ENCODE results near the gene CD300LG. TPM values are rescaled to one million over a fixed set of nuclear protein-coding genes. Genes with fewer than 3 reads are reported as not detected.

The CD300LG gene
- total RNA-seq, 2 donors from 2014 or later = 0.32 TPM; not detected in 1

GRCh38 chr17:43805117-43805516, 41.9 kb upstream of the CD300LG start:
- H3K9me3 ChIP-seq = no peaks in the 10 kb centered on the region
- H3K9ac ChIP-seq (ENCODE audit: low read depth in 2 of 2, low read length in 2 of 2) = no peak overlapping the region
- no peaks in the 10 kb centered on the region for H3K27me3 ChIP-seq
- no peaks in the 10 kb centered on the region for H3K4me1 ChIP-seq
- H3K36me3 ChIP-seq = no peaks in the 10 kb centered on the region
- intact Hi-C loops (cut with DNase I) = no loop called here
- DNase-seq = no peak
- TF ChIP-seq, protein P1, sequence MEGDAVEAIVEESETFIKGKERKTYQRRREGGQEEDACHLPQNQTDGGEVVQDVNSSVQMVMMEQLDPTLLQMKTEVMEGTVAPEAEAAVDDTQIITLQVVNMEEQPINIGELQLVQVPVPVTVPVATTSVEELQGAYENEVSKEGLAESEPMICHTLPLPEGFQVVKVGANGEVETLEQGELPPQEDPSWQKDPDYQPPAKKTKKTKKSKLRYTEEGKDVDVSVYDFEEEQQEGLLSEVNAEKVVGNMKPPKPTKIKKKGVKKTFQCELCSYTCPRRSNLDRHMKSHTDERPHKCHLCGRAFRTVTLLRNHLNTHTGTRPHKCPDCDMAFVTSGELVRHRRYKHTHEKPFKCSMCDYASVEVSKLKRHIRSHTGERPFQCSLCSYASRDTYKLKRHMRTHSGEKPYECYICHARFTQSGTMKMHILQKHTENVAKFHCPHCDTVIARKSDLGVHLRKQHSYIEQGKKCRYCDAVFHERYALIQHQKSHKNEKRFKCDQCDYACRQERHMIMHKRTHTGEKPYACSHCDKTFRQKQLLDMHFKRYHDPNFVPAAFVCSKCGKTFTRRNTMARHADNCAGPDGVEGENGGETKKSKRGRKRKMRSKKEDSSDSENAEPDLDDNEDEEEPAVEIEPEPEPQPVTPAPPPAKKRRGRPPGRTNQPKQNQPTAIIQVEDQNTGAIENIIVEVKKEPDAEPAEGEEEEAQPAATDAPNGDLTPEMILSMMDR (IDR thresholded peaks at IDR 0.05) = no peak
- H3K27ac ChIP-seq = no peak overlapping the region
- no peak overlapping the region for H3K4me3 ChIP-seq

DNA sequence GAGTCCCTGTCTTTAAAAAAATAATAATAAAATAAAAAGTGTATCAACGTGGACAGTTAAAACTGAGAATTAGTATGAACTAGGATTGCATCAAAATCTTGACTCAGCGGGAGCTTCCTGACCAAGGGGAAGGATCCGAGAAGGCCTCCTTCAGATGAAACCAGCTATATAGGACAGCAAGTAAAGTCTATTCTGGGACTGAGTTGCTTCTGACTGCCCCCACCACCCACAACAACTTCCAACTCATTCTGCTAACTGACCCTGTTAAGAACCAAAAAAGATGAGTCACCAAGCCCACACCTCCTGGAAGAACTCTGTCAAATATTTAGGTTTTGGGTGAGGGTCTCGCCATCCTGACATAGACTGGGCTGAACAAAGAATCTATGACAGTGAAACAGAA, 38.9 kb upstream of the CD300LG start:
- no peak for DNase-seq
- H3K36me3 ChIP-seq = no peaks in the 10 kb centered on the region
- TF ChIP-seq, protein P1 (IDR thresholded peaks at IDR 0.05) = no peak
- intact Hi-C loops (cut with DNase I) = no loop called here
- no peaks in the 10 kb centered on the region for H3K27me3 ChIP-seq
- H3K4me1 ChIP-seq = no peaks in the 10 kb centered on the region
- no peaks in the 10 kb centered on the region for H3K9me3 ChIP-seq
- no peak overlapping the region for H3K4me3 ChIP-seq
- H3K9ac ChIP-seq (ENCODE audit: low read depth in 2 of 2, low read length in 2 of 2) = no peak overlapping the region
- no peak overlapping the region for H3K27ac ChIP-seq

DNA sequence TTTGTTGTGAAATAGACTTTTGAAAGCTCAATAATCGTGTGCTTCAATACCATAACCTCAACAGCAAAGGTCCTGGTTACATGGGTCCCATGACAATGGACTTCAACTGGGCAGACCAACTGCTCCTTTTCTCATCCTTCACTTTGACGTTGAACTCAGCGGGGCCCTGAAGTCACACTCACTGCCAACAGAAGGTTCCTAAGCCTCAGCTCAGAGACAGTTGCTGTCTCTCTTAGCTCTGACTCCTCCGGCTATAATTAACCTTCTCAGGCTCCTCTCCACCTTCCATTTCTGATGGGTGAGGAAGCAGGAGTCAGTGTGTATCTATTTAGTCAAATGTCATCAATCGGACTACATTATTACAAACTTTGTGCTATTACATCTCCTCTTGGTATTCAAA, 37.9 kb upstream of the CD300LG start:
- H3K4me3 ChIP-seq = no peak overlapping the region
- no peaks in the 10 kb centered on the region for H3K4me1 ChIP-seq
- intact Hi-C loops (cut with DNase I) = no loop called here
- no peak overlapping the region for H3K27ac ChIP-seq
- H3K36me3 ChIP-seq = no peaks in the 10 kb centered on the region
- H3K9me3 ChIP-seq = no peaks in the 10 kb centered on the region
- DNase-seq = no peak
- H3K27me3 ChIP-seq = no peaks in the 10 kb centered on the region
- no peak overlapping the region for H3K9ac ChIP-seq (ENCODE audit: low read depth in 2 of 2, low read length in 2 of 2)
- TF ChIP-seq, protein P1 (IDR thresholded peaks at IDR 0.05) = no peak

DNA sequence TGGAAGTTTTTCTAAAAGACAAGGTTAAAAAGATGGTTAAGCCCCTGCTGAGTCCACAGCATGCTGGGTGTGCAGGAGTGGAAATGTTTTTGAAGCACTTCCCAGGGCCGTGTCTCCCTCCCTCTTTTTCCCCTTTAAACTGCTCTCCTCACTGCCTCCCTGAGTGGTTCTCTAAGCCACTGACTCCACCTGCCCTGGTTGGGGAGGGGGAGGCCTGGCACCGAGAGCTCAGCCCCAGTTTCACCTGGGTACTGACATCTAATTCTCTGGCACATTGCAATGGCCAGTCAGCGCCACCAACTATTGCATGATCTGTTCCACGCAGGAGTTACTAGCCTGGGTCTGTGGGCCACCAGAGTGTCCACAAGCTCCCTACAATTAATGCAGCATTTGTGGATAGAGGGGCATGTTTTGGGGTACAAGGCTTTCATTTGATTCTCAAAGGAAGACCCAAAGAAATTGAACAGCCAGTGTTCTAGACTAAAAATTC, 36.7 kb upstream of the CD300LG start:
- no peak for DNase-seq
- TF ChIP-seq, protein P1 (IDR thresholded peaks at IDR 0.05) = no peak
- Histone ChIP-seq H3K36me3 (no peaks in the 10 kb centered on the region), H3K4me3 (no peak overlapping the region), H3K27ac (no peak overlapping the region), H3K4me1 (no peaks in the 10 kb centered on the region), H3K9me3 (no peaks in the 10 kb centered on the region), H3K27me3 (no peaks in the 10 kb centered on the region), H3K9ac (ENCODE audit: low read depth in 2 of 2, low read length in 2 of 2) (no peak overlapping the region)
- intact Hi-C loops (cut with DNase I) = no loop called here

- H3K4me3 ChIP-seq = no peak overlapping the region
- intact Hi-C loops (cut with DNase I) = no loop called here
- no peak overlapping the region for H3K27ac ChIP-seq
- H3K9me3 ChIP-seq = no peaks in the 10 kb centered on the region
- H3K4me1 ChIP-seq = no peaks in the 10 kb centered on the region
- no peaks in the 10 kb centered on the region for H3K36me3 ChIP-seq
- no peak overlapping the region for H3K9ac ChIP-seq (ENCODE audit: low read depth in 2 of 2, low read length in 2 of 2)
- DNase-seq = no peak
- TF ChIP-seq, protein P1 (IDR thresholded peaks at IDR 0.05) = no peak
- no peaks in the 10 kb centered on the region for H3K27me3 ChIP-seq
These were observed 36.2 kb upstream of the CD300LG start for GRCh38 chr17:43810823-43811222.

Measured in colonic mucosa (tissue), 4 donors.